Muscle layer of colon (tissue), 2 donors: ENCODE measurements around the gene PLXNA2.

Experiments used
- H3K27ac ChIP-seq: one replicate; pipeline ENCODE4 v1.7.0; 2013; ENCODE audit warnings: low read depth, mild to moderate bottlenecking, low read length, moderate library complexity
- H3K27me3 ChIP-seq, 2 donors: one replicate each; pipeline ENCODE4 v1.7.0; 2013; ENCODE audit warnings: low read length in 2 of 2, mild to moderate bottlenecking in 2 of 2; ENCODE audit not compliant: insufficient read depth in 2 of 2, control insufficient read depth in 1 of 2
- H3K36me3 ChIP-seq: one replicate; pipeline ENCODE4 v1.7.0; 2013; ENCODE audit warnings: mild to moderate bottlenecking, low read length; ENCODE audit not compliant: insufficient read depth
- H3K4me1 ChIP-seq: one replicate; pipeline ENCODE4 v1.7.0; 2013; ENCODE audit warnings: mild to moderate bottlenecking, low read length; ENCODE audit not compliant: insufficient read depth
- H3K4me3 ChIP-seq, 2 donors: one replicate each; pipeline ENCODE4 v1.7.0; 2013; ENCODE audit warnings: low read length in 2 of 2, low read depth in 1 of 2, mild to moderate bottlenecking in 1 of 2, moderate library complexity in 1 of 2
- H3K9ac ChIP-seq: one replicate; pipeline ENCODE4 v1.7.0; 2013; ENCODE audit warnings: low read length
- H3K9me3 ChIP-seq: one replicate; pipeline ENCODE4 v1.7.0; 2013; ENCODE audit warnings: mild to moderate bottlenecking, low read length
- donor health status: abdominal sarcoma.
- donor health status: Adenocarcinoma of cecum.

Gene PLXNA2

DNA sequence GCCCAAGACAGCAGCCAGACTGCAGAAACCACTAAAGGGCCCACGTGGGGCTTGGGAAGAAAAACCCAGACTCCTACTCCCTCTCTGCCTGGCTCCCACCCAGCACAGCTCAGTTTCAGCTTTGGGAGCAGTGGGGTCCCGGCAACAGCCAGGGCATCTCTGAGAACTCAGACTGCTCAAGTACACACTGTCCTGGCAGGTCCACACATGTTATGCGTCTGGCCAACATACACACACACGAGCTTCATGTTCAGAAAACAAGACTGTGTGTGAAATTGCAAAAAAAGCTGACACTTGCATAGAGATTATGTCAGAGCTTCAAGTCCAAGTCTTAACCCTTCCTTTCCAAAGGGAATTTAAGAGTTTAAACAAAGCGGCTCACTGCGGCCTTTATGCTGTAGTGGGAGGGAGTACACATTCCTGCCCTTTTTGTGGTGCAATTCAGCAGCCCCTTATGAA lies 196.7 kb downstream of the PLXNA2 start:
- Histone ChIP-seq H3K27me3 (no peaks in the 10 kb centered on the region), H3K27ac (peak overlapping the region; percentile 63), H3K4me1 (peaks cover 14% of the 10 kb centered on the region), H3K9ac (no peak overlapping the region), H3K36me3 (peaks cover 28% of the 10 kb centered on the region), H3K4me3 (no peak overlapping the region), H3K9me3 (no peaks in the 10 kb centered on the region)

DNA sequence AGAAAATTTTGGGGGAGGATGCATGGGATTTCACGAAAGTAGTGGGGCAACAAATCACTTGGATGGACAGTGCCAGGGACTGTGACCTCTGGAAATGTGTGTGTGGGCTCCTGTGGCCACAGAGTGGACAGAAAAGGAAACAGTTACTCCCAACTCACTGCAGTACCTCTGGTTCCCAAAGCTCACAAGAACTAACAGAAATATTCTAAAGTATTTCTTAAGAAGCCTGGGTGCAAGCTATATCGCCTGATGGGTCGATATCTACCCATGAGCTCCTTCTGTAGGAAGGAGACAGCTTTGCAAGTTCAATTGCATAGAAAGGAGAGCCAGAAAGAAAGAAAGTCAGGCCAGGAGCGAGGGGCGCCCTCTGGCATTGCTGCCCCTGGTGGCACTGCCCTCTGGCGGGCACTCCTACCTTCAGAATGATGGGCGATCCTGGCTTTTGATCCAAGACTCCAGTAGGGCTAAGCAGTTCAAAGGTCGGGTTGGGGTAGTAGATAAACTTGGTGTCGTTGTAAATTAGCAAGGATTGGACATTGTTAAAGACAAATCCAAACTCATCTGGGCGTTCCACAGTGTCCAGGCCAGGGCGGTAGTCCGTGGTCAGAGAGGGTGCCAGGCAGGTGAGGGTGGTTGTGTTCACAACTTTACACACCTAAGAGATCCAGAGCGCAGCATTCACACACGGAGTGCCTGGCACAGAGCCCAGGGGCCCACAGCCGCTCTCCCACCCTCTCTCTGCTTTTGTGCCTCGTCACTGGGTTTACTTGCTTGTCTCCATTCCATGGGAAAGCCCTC lies 198.5 kb downstream of the PLXNA2 start:
- Histone ChIP-seq H3K9me3 (no peaks in the 10 kb centered on the region), H3K27ac (no peak overlapping the region), H3K9ac (no peak overlapping the region), H3K27me3 (no peaks in the 10 kb centered on the region), H3K36me3 (peaks cover 32% of the 10 kb centered on the region), H3K4me3 (no peak overlapping the region), H3K4me1 (peaks cover 14% of the 10 kb centered on the region)

DNA sequence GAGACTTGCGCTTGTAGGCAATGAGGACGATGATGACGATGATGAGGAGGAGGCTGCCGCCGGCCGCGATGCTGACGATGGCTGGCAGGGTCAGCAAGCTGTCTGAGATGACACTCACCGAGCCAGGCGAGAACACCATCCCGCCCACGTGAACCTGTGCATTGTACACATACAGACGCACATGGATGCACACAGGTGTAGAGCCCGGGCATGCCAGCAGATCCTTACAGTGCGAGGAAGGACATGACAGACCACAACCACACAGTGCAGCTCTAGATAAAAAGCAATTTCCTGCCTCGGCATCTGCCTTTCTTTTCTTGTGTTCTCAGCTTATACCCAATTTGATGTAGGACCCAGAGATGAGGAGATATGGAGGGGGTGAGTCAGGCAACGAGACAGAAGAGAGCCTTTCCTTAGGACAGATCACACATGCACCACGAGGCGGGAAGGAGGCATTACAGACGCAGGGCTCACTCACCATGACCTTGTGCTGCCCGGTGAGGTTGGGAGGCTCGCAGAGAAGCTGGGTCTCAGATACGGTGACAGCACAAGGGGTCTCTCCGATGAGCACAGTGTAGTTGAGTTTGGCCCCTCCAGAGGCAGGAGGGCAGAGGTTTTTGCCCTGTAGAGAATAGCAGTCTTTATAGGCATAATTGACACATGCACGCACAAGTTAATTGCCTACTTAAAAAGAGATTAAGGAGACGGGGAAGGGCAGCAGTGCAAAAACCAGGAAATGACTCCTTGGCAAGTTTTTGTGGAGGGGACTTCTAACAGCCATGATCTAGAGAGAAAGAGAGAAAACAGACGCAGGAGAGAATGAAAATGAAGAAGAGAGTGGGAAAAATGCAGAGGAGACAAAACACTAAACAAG lies 199.4 kb downstream of the PLXNA2 start:
- Histone ChIP-seq H3K27ac (no peak overlapping the region), H3K9ac (no peak overlapping the region), H3K4me1 (peaks cover 14% of the 10 kb centered on the region), H3K9me3 (no peaks in the 10 kb centered on the region), H3K4me3 (no peak overlapping the region), H3K36me3 (peaks cover 32% of the 10 kb centered on the region), H3K27me3 (no peaks in the 10 kb centered on the region)

DNA sequence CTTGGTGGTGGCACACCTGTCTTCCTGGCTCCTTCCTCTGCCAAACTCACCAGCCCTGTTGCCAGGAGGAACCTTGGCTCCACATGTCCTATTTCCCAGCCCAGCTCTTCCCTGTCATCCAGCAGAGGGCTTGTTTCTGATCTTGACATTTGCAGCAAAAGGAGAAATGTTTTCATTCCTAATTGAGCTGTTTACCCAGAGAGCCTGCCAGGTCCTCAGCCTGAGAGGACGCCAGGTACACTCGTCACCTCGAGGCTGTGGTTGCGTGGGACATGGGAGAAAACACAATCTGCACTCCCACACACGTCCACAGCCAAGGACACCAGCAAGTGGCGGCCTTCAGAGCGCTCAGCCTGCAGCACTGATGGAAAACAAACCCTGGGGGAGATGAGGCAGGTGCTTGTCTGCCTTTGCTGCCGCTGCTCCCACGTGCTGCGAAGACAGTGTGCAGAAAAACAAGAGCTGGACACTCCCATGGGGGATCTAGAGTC lies 200.4 kb downstream of the PLXNA2 start:
- H3K27ac ChIP-seq = no peak overlapping the region
- peaks cover 14% of the 10 kb centered on the region for H3K4me1 ChIP-seq
- H3K9ac ChIP-seq = no peak overlapping the region
- no peak overlapping the region for H3K4me3 ChIP-seq
- H3K9me3 ChIP-seq = no peaks in the 10 kb centered on the region
- no peaks in the 10 kb centered on the region for H3K27me3 ChIP-seq
- H3K36me3 ChIP-seq = peaks cover 36% of the 10 kb centered on the region

DNA sequence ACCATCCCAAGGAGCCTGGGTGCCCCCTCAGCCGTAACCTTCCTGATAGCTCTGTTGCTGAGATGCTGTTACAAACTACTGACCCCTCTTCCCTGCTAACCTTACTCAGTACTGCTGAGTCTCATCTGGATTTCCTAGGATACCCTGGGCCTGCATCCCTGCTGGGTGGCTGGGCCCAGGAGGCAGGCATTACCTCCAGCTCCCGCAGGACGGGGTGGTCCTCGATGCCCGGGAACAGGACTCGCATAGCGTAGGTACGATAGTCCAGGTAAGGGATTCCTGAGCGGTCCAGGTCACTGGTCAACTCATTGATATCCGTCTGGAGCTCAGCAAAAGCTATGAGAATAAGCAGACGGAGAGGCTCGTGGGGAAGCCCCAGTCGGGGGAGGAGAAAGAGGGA lies 201.3 kb downstream of the PLXNA2 start:
- no peak overlapping the region for H3K27ac ChIP-seq
- H3K27me3 ChIP-seq = no peaks in the 10 kb centered on the region
- peaks cover 39% of the 10 kb centered on the region for H3K36me3 ChIP-seq
- H3K9ac ChIP-seq = no peak overlapping the region
- no peak overlapping the region for H3K4me3 ChIP-seq
- H3K9me3 ChIP-seq = no peaks in the 10 kb centered on the region
- H3K4me1 ChIP-seq = peaks cover 8% of the 10 kb centered on the region

DNA sequence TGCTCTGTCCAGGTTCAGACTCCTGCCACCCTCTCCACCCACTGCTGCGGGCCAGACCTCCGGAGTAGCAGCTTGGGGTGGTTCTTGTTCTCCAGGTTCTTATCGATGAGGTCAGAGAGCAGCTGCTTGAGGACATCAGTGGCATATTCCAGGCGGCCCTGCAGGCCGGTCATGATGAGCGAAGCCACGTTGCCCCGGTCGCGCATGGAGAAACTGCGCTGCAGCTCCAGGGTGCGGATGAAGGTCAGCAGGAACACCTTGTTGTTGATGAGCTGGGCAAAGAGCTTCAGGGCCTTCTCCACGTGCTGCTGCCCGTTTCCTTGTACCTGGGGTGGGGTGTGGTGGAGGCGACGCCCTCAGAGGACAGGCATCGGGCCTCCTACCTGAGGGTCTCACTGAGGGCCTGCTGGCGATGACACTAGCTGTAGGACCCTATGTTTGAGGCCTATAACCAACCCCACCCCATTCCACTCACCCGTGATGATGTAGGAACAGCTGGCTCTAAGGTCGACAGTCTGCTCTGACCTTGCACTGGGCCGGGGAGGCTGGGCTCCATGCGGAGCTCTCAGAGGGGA lies 202.1 kb downstream of the PLXNA2 start:
- H3K27me3 ChIP-seq = no peaks in the 10 kb centered on the region
- H3K27ac ChIP-seq = no peak overlapping the region
- peaks cover under 1% of the 10 kb centered on the region for H3K4me1 ChIP-seq

DNA sequence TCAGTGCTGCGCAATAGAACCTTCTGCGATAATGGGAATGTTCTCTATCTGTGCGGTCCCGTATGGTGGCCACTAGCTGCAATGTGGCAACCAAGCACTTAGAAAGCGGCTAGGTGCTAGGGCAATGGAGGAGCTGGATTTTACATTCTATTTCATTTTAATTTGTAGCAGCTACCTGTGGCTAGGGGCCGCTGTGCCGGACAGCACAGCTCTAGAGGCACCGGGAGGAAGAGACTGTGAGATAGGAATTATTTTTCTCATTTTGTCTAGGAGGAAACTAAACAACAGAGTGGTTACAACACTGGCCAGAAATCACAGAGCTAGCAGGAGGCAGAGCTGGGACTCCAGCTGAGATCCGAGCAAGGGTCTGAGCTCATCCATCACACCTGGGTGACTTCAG lies 202.7 kb downstream of the PLXNA2 start:
- no peaks in the 10 kb centered on the region for H3K9me3 ChIP-seq
- no peak overlapping the region for H3K27ac ChIP-seq
- H3K4me1 ChIP-seq = no peaks in the 10 kb centered on the region
- H3K36me3 ChIP-seq = peaks cover 39% of the 10 kb centered on the region
- no peak overlapping the region for H3K4me3 ChIP-seq
- H3K27me3 ChIP-seq = no peaks in the 10 kb centered on the region
- no peak overlapping the region for H3K9ac ChIP-seq

More for the DNA sequence above, 202.1 kb downstream of the PLXNA2 start:
- Histone ChIP-seq H3K9ac (no peak overlapping the region), H3K36me3 (peaks cover 39% of the 10 kb centered on the region), H3K9me3 (no peaks in the 10 kb centered on the region), H3K4me3 (no peak overlapping the region)

DNA sequence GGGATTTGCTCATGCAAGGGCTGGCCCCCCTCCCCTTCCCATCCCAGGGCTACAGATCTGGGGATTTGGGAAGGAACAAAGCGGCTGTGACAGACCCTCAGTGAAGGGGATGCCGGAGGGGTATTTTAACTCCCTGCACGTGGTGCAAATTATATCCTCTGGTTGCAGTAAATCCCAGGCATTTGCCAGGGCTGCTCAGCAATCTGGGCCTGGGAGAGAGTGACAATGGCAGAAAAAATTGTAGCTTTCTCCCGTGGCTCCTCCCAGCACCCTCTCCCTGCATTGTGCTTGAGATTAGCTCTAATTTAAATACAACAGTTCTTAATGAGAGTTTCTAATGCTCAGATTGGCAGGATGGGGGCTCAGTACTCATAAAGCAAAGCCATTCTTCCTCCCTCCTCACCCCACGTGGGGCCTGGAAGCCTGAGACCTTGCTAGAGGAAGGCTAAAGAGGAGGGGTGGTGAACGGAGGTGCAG lies 203.3 kb downstream of the PLXNA2 start:
- H3K9me3 ChIP-seq = no peaks in the 10 kb centered on the region
- H3K36me3 ChIP-seq = peaks cover 39% of the 10 kb centered on the region
- H3K27me3 ChIP-seq = no peaks in the 10 kb centered on the region
- H3K4me3 ChIP-seq = no peak overlapping the region
- H3K4me1 ChIP-seq = no peaks in the 10 kb centered on the region
- H3K9ac ChIP-seq = no peak overlapping the region
- H3K27ac ChIP-seq = no peak overlapping the region

DNA sequence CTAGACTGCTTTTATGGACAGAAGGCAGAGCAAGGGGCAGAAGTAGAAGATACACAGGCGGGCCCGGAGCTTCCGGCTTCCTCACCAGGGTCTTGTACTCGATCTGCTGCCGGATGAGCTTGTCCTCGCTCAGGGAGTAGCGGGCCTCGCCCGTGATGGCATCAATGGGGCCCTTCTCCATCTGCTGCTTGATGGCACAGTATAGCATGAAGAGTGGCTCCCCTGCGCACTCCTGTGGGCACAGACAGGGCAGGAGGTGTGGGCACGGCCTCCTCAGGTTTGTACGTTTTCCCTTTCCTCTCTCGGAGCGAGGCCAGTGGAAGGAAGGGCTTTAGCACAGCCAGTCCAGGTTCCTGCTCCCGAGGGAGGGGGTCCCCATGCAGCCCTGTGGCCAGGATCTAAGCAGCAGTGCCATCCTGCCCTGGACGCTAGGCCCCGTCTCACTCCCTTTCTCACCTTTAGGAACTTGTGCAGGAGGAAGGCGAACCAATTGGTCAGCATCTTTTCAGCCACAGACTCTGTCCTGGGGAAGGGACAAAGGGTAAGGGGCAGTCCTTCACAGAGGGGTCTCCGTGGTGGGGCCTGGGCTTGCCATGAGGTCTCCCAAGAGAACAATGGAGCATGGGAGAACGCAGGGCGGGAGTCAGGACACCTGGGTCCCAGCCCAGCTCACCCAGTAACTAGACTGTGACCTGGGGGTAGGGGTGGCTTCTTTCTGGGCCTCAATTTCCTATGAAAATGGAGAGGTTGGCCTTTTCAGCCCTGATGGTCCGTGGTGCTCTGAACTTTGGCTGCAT lies 204.4 kb downstream of the PLXNA2 start:
- H3K9ac ChIP-seq = no peak overlapping the region
- H3K27ac ChIP-seq = no peak overlapping the region
- no peak overlapping the region for H3K4me3 ChIP-seq
- no peaks in the 10 kb centered on the region for H3K4me1 ChIP-seq
- no peaks in the 10 kb centered on the region for H3K9me3 ChIP-seq
- peaks cover 37% of the 10 kb centered on the region for H3K36me3 ChIP-seq
- H3K27me3 ChIP-seq = no peaks in the 10 kb centered on the region

DNA sequence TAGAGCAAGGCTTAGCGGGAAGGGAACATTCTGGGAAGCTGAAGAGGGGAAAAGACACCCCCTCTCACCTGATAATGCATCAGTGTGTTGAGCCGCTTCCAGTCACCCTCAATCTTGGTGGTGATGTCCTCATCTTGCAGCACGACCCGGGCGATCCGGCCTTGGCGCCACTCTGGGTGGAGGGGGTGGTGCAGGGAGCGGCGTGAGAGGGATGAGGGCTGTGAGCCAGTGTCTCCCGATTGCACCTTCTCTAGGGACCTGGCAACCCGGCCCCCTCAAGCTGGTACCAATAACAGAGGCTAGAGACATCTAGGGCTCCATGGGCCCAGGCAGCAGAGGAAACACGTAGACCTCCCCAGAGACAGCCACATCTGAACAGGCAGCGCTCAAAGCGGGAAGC lies 205.9 kb downstream of the PLXNA2 start:
- H3K9ac ChIP-seq = no peak overlapping the region
- no peak overlapping the region for H3K4me3 ChIP-seq
- no peaks in the 10 kb centered on the region for H3K9me3 ChIP-seq
- H3K27ac ChIP-seq = no peak overlapping the region
- no peaks in the 10 kb centered on the region for H3K4me1 ChIP-seq
- H3K36me3 ChIP-seq = peaks cover 23% of the 10 kb centered on the region
- H3K27me3 ChIP-seq = no peaks in the 10 kb centered on the region
